SK-N-SH treated with all-trans-retinoic acid at 6 μM for 48 hours (cell line): ENCODE data around the gene LRMDA.

ENCODE experiments used
- ATAC-seq: fragments of 200-7000 bp; cut with Tn5 transposase; 3 replicates; pipeline ENCODE4 v1.9.1; 2020; ENCODE audit warnings: mild to moderate bottlenecking, moderate library complexity
- ARNTL ChIP-seq: fragments of 450-650 bp; formaldehyde crosslinking; IDR thresholded peaks from 2 replicates; pipeline ENCODE4 v1.5.0; 2020; ENCODE audit warnings: low read depth, mild to moderate bottlenecking, moderate library complexity, borderline replicate concordance
- BACH2 ChIP-seq: fragments of 250-450 bp; sonication (Bioruptor Pico); IDR thresholded peaks from 2 replicates; pipeline ENCODE4 v1.9.0; 2021; ENCODE audit warnings: mild to moderate bottlenecking, borderline replicate concordance
- CREB5 ChIP-seq: fragments of 250-450 bp; sonication (Bioruptor Pico); IDR thresholded peaks from 2 replicates; pipeline ENCODE4 v1.5.1; 2020; ENCODE audit warnings: low read depth, mild to moderate bottlenecking, moderate library complexity
- CSDC2 ChIP-seq: fragments of 250-450 bp; sonication (Bioruptor Pico); IDR thresholded peaks from 2 replicates; pipeline ENCODE4 v1.5.0; 2020; ENCODE audit warnings: mild to moderate bottlenecking, moderate library complexity
- CSRNP3 ChIP-seq: fragments of 250-450 bp; sonication (Bioruptor Pico); IDR thresholded peaks from 2 replicates; pipeline ENCODE4 v1.5.1; 2021; ENCODE audit warnings: mild to moderate bottlenecking, moderate library complexity
- ESRRG ChIP-seq: fragments of 250-450 bp; sonication (Bioruptor Pico); IDR thresholded peaks from 2 replicates; pipeline ENCODE4 v1.6.1; 2021; ENCODE audit warnings: mild to moderate bottlenecking
- ISL1 ChIP-seq: fragments of 250-450 bp; sonication (Bioruptor Pico); IDR thresholded peaks from 2 replicates; pipeline ENCODE4 v2.1.2; 2022; ENCODE audit warnings: mild to moderate bottlenecking, moderate library complexity
- OSR1 ChIP-seq: fragments of 250-450 bp; sonication (Bioruptor Pico); IDR thresholded peaks from 2 replicates; pipeline ENCODE4 v1.8.0; 2022; ENCODE audit warnings: moderate library complexity, mild to moderate bottlenecking, inconsistent platforms
- PATZ1 ChIP-seq: fragments of 250-450 bp; sonication (Bioruptor Pico); IDR thresholded peaks from 2 replicates; pipeline ENCODE4 v1.8.0; 2020; ENCODE audit warnings: mild to moderate bottlenecking, moderate library complexity, borderline replicate concordance
- PPARA ChIP-seq: fragments of 250-450 bp; sonication (Bioruptor Pico); IDR thresholded peaks from 2 replicates; pipeline ENCODE4 v1.5.0; 2020; ENCODE audit warnings: mild to moderate bottlenecking, borderline replicate concordance
- RARB ChIP-seq: fragments of 250-450 bp; sonication (Bioruptor Pico); IDR thresholded peaks from 2 replicates; pipeline ENCODE4 v1.8.0; 2021; ENCODE audit warnings: mild to moderate bottlenecking, moderate library complexity
- SNAI2 ChIP-seq: fragments of 250-450 bp; sonication (Bioruptor Pico); IDR thresholded peaks from 2 replicates; pipeline ENCODE4 v1.5.0; 2020; ENCODE audit warnings: mild to moderate bottlenecking, moderate library complexity
- TCF4 ChIP-seq: fragments of 250-450 bp; sonication (Bioruptor Pico); IDR thresholded peaks from 2 replicates; pipeline ENCODE4 v1.8.0; 2021; ENCODE audit warnings: mild to moderate bottlenecking, moderate library complexity, borderline replicate concordance
- TOX ChIP-seq: fragments of 250-450 bp; sonication (Bioruptor Pico); IDR thresholded peaks from 2 replicates; pipeline ENCODE4 v1.8.0; 2021; ENCODE audit warnings: mild to moderate bottlenecking, moderate library complexity, borderline replicate concordance
- TSHZ2 ChIP-seq: fragments of 250-450 bp; sonication (Bioruptor Pico); IDR thresholded peaks from 2 replicates; pipeline ENCODE4 v1.5.0; 2020; ENCODE audit warnings: mild to moderate bottlenecking, moderate library complexity
- ZC3H10 ChIP-seq: fragments of 250-450 bp; sonication (Bioruptor Pico); IDR thresholded peaks from 2 replicates; pipeline ENCODE4 v1.5.1; 2021; ENCODE audit warnings: mild to moderate bottlenecking, moderate library complexity
- ZFP3 ChIP-seq: fragments of 250-450 bp; sonication (Bioruptor Pico); IDR thresholded peaks from 2 replicates; pipeline ENCODE4 v1.5.0; 2020; ENCODE audit warnings: mild to moderate bottlenecking, moderate library complexity
- ZFP30 ChIP-seq: fragments of 450-650 bp; formaldehyde crosslinking; IDR thresholded peaks from 2 replicates; pipeline ENCODE4 v1.5.0; 2022; ENCODE audit warnings: mild to moderate bottlenecking, moderate library complexity
- ZNF70 ChIP-seq: fragments of 450-650 bp; formaldehyde crosslinking; IDR thresholded peaks from 2 replicates; pipeline ENCODE4 v1.5.0; 2020; ENCODE audit warnings: mild to moderate bottlenecking, moderate library complexity
- ZNF8 ChIP-seq: fragments of 450-650 bp; formaldehyde crosslinking; IDR thresholded peaks from 2 replicates; pipeline ENCODE4 v1.5.0; 2020; ENCODE audit warnings: mild to moderate bottlenecking, moderate library complexity
- TF ChIP-seq, protein P1 (sequence below): fragments of 250-450 bp; sonication (Bioruptor Pico); IDR thresholded peaks from 2 replicates; pipeline ENCODE4 v1.8.0; 2021; ENCODE audit warnings: low read depth, mild to moderate bottlenecking, moderate library complexity, borderline replicate concordance

Gene LRMDA

GRCh38 chr10:75733135-75733890 lies 301.9 kb downstream of the LRMDA start (continued):
- no peak for TF ChIP-seq CSRNP3

- ATAC-seq, result no peak
- TF ChIP-seq ZFP3 (CRISPR knock-in tag) (no peak), PPARA (no peak), CREB5 (CRISPR knock-in tag) (no peak), SNAI2 (no peak), TCF4 (CRISPR knock-in tag) (no peak), BACH2 (CRISPR knock-in tag) (no peak), OSR1 (CRISPR knock-in tag) (no peak), ZC3H10 (no peak), ESRRG (no peak)
- TF ChIP-seq, all 23 proteins: peak for 0
Measured at GRCh38 chr10:75736151-75736640, 304.8 kb downstream of the LRMDA start.

GRCh38 chr10:75736889-75737579 lies 305.6 kb downstream of the LRMDA start:
- no peak for ATAC-seq
- no peak for TF ChIP-seq ARNTL (CRISPR knock-in tag)
- TF ChIP-seq ZFP3 (CRISPR knock-in tag), result no peak
- TF ChIP-seq, protein P1, sequence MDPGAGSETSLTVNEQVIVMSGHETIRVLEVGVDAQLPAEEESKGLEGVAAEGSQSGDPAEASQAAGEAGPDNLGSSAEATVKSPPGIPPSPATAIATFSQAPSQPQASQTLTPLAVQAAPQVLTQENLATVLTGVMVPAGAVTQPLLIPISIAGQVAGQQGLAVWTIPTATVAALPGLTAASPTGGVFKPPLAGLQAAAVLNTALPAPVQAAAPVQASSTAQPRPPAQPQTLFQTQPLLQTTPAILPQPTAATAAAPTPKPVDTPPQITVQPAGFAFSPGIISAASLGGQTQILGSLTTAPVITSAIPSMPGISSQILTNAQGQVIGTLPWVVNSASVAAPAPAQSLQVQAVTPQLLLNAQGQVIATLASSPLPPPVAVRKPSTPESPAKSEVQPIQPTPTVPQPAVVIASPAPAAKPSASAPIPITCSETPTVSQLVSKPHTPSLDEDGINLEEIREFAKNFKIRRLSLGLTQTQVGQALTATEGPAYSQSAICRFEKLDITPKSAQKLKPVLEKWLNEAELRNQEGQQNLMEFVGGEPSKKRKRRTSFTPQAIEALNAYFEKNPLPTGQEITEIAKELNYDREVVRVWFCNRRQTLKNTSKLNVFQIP, result no peak

- TF ChIP-seq CREB5 (CRISPR knock-in tag) (no peak), CSDC2 (CRISPR knock-in tag) (no peak), ZNF70 (no peak), ZC3H10 (no peak), PATZ1 (no peak), ARNTL (CRISPR knock-in tag) (no peak), OSR1 (CRISPR knock-in tag) (no peak), RARB (CRISPR knock-in tag) (no peak), BACH2 (CRISPR knock-in tag) (no peak), TOX (no peak), ZFP30 (CRISPR knock-in tag) (no peak), PPARA (no peak), ZNF8 (CRISPR knock-in tag) (no peak), TSHZ2 (CRISPR knock-in tag) (no peak), TCF4 (CRISPR knock-in tag) (no peak), ESRRG (no peak), ISL1 (no peak), SNAI2 (no peak), ZFP3 (CRISPR knock-in tag) (no peak)
- TF ChIP-seq, protein P1, result no peak
- no peak for ATAC-seq
Measured at GRCh38 chr10:75737580-75737949, 306.1 kb downstream of the LRMDA start.
